ENCODE data around the gene SPATA25. TPM values are rescaled to one million over a fixed set of nuclear protein-coding genes. Genes with fewer than 3 reads are reported as not detected.
"Not testable (repeated sequence)": the region's sequence is repeated elsewhere in the genome, so short reads cannot be mapped to it uniquely, and the experiment has no call there.

The SPATA25 gene
- total RNA-seq: 3.1 TPM
- polyA plus RNA-seq: 5.1 TPM
- long read RNA-seq, donor 1: 0 reads
- long read RNA-seq, donor 2, partial matches to known transcripts: 0 of 1 reads
- long read RNA-seq, donor 2, other reads (novel, unspliced or antisense): 0 of 1 reads
- long read RNA-seq, donor 3: 0 reads
- long read RNA-seq, donor 4: 0 reads
- long read RNA-seq, donor 5: 0 reads
- long read RNA-seq, donor 6: 0 reads
- long read RNA-seq, donor 7: 0 reads
- long read RNA-seq, donor 8: 0 reads
- long read RNA-seq, donor 9: 0 reads
- long read RNA-seq, donor 10: 0 reads

GRCh38 chr20:45887346-45887715 is at the start of gene SPATA25:
Gene SPATA25, minus strand, starts transcription at chr20:45887622. Its CDS starts 32 bp downstream, at chr20:45887590.
- H3K4me1 ChIP-seq (ENCODE audit: control insufficient read depth in 2 of 2, insufficient read depth in 2 of 2, low read length in 2 of 2): peaks cover 14 to 29% of the 10 kb centered on the region in 2 donors
- no peaks in the 10 kb centered on the region for H3K9me3 ChIP-seq (ENCODE audit: control insufficient read depth in 2 of 2, insufficient read depth in 1 of 2, low read length in 1 of 2)
- H3K27ac ChIP-seq (ENCODE audit: low read depth in 1 of 2, low read length in 1 of 2): no peak within 1 kb of the TSS
- H3K36me3 ChIP-seq (ENCODE audit: control insufficient read depth in 2 of 2, insufficient read depth in 2 of 2, low read length in 1 of 2): peaks cover 24 to 33% of the 10 kb centered on the region in 2 donors
- no peak for DNase-seq (ENCODE audit: low read depth in 6 of 9, low spot score in 9 of 9)
- no peak within 1 kb of the TSS for H3K4me3 ChIP-seq (ENCODE audit: low read length in 2 of 2)
- 96% methylated on average over 8 of the region's 8 CpGs for WGBS
- peaks cover 0 to 7% of the 10 kb centered on the region in 2 donors for H3K27me3 ChIP-seq (ENCODE audit: control insufficient read depth in 2 of 2, insufficient read depth in 1 of 2, low read length in 1 of 2)

GRCh38 chr20:45935416-45936046 is 48.1 kb upstream of the SPATA25 start:
- H3K27me3 ChIP-seq (ENCODE audit: control insufficient read depth in 2 of 2, insufficient read depth in 1 of 2, low read length in 1 of 2): no peaks in the 10 kb centered on the region
- peaks cover 36 to 38% of the 10 kb centered on the region in 2 donors for H3K36me3 ChIP-seq (ENCODE audit: control insufficient read depth in 2 of 2, insufficient read depth in 2 of 2, low read length in 1 of 2)
- no peaks in the 10 kb centered on the region for H3K9me3 ChIP-seq (ENCODE audit: control insufficient read depth in 2 of 2, insufficient read depth in 1 of 2, low read length in 1 of 2)
- WGBS: 15% methylated on average over 21 of the region's 21 CpGs
- H3K27ac ChIP-seq (ENCODE audit: low read depth in 1 of 2, low read length in 1 of 2): peak overlapping the region; percentile 79 to 93
- no peak for DNase-seq (ENCODE audit: low read depth in 6 of 9, low spot score in 9 of 9)
- H3K4me3 ChIP-seq (ENCODE audit: low read length in 2 of 2): peak overlapping the region; percentile 71 to 81
- peaks cover 4 to 16% of the 10 kb centered on the region in 2 donors for H3K4me1 ChIP-seq (ENCODE audit: control insufficient read depth in 2 of 2, insufficient read depth in 2 of 2, low read length in 2 of 2)

DNA sequence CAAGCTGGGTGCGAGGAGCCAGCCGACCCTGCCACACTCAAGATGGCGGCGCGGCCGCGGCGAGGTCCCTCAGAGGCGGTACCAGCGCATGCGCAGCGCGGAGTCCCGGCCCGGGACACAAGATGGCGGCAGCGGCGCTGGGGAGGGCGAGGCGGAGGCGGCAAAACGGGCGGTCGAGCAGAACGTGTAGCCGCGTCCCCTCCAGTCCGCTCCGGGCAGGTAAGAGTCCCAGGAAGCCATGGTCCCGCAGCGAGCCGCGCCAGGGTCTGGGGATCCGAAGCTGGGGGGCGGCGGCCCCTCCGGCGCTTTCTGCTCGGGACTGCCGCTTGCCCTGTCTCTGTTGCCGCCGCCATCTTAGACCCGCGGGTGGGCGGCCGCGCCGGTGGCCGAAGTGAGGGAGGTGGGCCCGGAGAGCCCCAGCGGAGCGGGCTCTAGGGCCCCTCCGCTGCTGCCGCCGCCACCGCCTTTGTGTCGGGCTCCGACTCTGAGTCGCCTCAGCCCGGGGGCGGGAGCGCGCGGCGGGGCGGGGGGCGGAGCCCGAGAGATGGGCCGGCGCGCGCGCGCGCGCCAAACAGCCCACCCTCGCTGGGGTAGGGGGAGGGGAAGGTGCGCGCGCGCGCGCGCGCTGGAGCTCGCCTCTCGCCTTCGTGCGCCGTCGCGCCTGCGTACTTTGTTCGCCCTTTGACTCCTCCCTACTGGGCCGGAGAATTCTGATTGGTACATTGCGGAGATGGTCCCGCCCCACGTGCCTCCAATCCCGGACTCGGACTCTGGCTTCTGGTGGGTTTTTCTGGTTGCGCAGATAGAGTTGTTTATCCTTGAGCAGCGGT is 47.4 kb upstream of the SPATA25 start, which contains the start of gene PCIF1:
Gene PCIF1, plus strand, starts transcription at position 98 of the 830 bp plus-strand sequence. CDS start 4,317 bp downstream, outside the sequence.
- under 1% methylated on average over 102 of the region's 102 CpGs for WGBS
- Histone ChIP-seq H3K27me3 (ENCODE audit: control insufficient read depth in 2 of 2, insufficient read depth in 1 of 2, low read length in 1 of 2) (no peaks in the 10 kb centered on the region), H3K27ac (ENCODE audit: low read depth in 1 of 2, low read length in 1 of 2) (peak within 1 kb of the TSS; percentile 98 to 99), H3K9me3 (ENCODE audit: control insufficient read depth in 2 of 2, insufficient read depth in 1 of 2, low read length in 1 of 2) (no peaks in the 10 kb centered on the region), H3K4me1 (ENCODE audit: control insufficient read depth in 2 of 2, insufficient read depth in 2 of 2, low read length in 2 of 2) (peaks cover 4 to 16% of the 10 kb centered on the region in 2 donors), H3K36me3 (ENCODE audit: control insufficient read depth in 2 of 2, insufficient read depth in 2 of 2, low read length in 1 of 2) (peaks cover 29 to 30% of the 10 kb centered on the region in 2 donors), H3K4me3 (ENCODE audit: low read length in 2 of 2) (peak within 1 kb of the TSS; percentile 79 to 81)
- DNase-seq (ENCODE audit: low read depth in 6 of 9, low spot score in 9 of 9): peak; percentile 96 to 100 (median 99)

- DNase-seq (ENCODE audit: low read depth in 6 of 9, low spot score in 9 of 9): peak in 3 of 9 donors; percentile 62 to 75 (median 65)
- H3K9me3 ChIP-seq (ENCODE audit: control insufficient read depth in 2 of 2, insufficient read depth in 1 of 2, low read length in 1 of 2): no peaks in the 10 kb centered on the region
- H3K4me1 ChIP-seq (ENCODE audit: control insufficient read depth in 2 of 2, insufficient read depth in 2 of 2, low read length in 2 of 2): peaks cover 4 to 16% of the 10 kb centered on the region in 2 donors
- no peaks in the 10 kb centered on the region for H3K27me3 ChIP-seq (ENCODE audit: control insufficient read depth in 2 of 2, insufficient read depth in 1 of 2, low read length in 1 of 2)
- under 1% methylated on average over 34 of the region's 34 CpGs for WGBS
- peak overlapping the region; percentile 92 to 99 for H3K27ac ChIP-seq (ENCODE audit: low read depth in 1 of 2, low read length in 1 of 2)
- peaks cover 22 to 24% of the 10 kb centered on the region in 2 donors for H3K36me3 ChIP-seq (ENCODE audit: control insufficient read depth in 2 of 2, insufficient read depth in 2 of 2, low read length in 1 of 2)
- peak overlapping the region; percentile 79 to 81 for H3K4me3 ChIP-seq (ENCODE audit: low read length in 2 of 2)
Observed at GRCh38 chr20:45934046-45934585, 46.7 kb upstream of the SPATA25 start.

DNA sequence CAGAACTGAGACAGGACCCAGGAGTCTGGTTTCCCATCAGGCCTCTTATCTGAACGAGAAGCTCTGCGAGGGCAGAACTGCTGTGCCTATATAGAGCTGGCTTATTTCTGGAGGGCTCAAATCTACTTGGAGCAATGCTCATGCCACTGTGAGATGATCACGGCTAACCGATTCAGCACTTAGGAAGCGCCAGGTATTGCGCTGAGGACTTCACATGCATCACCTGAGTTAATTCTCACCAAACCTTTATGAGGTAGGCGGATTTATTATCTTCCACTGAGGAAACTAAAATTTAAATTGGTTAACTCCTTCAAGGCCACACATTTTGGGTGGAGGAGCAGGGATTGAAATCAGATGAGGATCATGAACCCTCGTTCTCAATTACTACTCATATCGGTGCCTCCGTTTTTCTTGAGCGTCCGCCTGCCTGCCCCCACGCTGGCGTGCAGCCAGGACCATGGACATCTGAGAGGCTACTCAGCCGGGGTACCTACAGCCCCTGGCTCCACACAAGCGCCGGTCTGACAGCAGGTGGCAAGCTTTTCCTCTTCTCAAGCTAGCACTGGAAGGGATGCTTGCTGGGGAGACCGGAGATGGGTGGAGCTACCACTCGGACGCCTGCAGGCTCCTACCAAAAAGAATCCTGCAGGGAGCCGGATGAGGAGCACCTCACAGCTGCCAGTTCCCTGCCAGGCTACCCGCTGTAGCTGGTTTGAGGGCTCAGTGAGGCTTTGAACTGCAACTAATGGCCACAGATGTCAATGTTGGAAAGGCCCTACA is 46.0 kb upstream of the SPATA25 start:
- H3K36me3 ChIP-seq (ENCODE audit: control insufficient read depth in 2 of 2, insufficient read depth in 2 of 2, low read length in 1 of 2): peaks cover 15 to 17% of the 10 kb centered on the region in 2 donors
- no peaks in the 10 kb centered on the region for H3K27me3 ChIP-seq (ENCODE audit: control insufficient read depth in 2 of 2, insufficient read depth in 1 of 2, low read length in 1 of 2)
- DNase-seq (ENCODE audit: low read depth in 6 of 9, low spot score in 9 of 9): peak in 6 of 9 donors; percentile 55 to 85 (median 66)
- H3K9me3 ChIP-seq (ENCODE audit: control insufficient read depth in 2 of 2, insufficient read depth in 1 of 2, low read length in 1 of 2): no peaks in the 10 kb centered on the region
- peaks cover 4 to 16% of the 10 kb centered on the region in 2 donors for H3K4me1 ChIP-seq (ENCODE audit: control insufficient read depth in 2 of 2, insufficient read depth in 2 of 2, low read length in 2 of 2)
- WGBS: 32% methylated on average over 22 of the region's 22 CpGs
- peak overlapping the region; percentile 92 to 99 for H3K27ac ChIP-seq (ENCODE audit: low read depth in 1 of 2, low read length in 1 of 2)
- peak overlapping the region; percentile 79 to 81 for H3K4me3 ChIP-seq (ENCODE audit: low read length in 2 of 2)

DNA sequence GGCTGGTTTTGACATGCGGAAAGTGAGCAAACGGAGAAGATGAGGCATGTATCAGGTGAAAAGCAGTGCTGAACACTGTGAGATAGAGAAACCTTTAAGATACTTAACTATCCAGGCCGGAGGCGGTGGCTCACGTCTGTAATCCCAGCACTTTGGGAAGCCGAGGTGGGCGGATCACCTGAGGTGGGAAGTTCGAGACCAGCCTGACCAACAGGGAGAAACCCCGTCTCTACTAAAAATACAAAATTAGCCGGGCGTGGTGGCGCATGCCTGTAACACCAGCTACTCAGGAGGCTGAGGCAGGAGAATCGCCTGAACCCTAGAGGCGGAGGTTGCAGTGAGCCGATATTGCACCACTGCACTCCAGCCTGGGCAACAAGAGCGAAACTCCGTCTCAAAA is 44.3 kb upstream of the SPATA25 start:
- peaks cover 4 to 16% of the 10 kb centered on the region in 2 donors for H3K4me1 ChIP-seq (ENCODE audit: control insufficient read depth in 2 of 2, insufficient read depth in 2 of 2, low read length in 2 of 2)
- not testable (repeated sequence) for H3K36me3 ChIP-seq (ENCODE audit: control insufficient read depth in 2 of 2, insufficient read depth in 2 of 2, low read length in 1 of 2); DNase-seq (ENCODE audit: low read depth in 6 of 9, low spot score in 9 of 9); H3K27me3 ChIP-seq (ENCODE audit: control insufficient read depth in 2 of 2, insufficient read depth in 1 of 2, low read length in 1 of 2); H3K27ac ChIP-seq (ENCODE audit: low read depth in 1 of 2, low read length in 1 of 2); H3K9me3 ChIP-seq (ENCODE audit: control insufficient read depth in 2 of 2, insufficient read depth in 1 of 2, low read length in 1 of 2); H3K4me3 ChIP-seq (ENCODE audit: low read length in 2 of 2)
- WGBS: 98% methylated on average over 17 of the region's 17 CpGs

GRCh38 chr20:45927071-45927878 is 39.9 kb upstream of the SPATA25 start:
- 95% methylated on average over 14 of the region's 14 CpGs for WGBS
- H3K27ac ChIP-seq (ENCODE audit: low read depth in 1 of 2, low read length in 1 of 2): no peak overlapping the region
- DNase-seq (ENCODE audit: low read depth in 6 of 9, low spot score in 9 of 9): no peak
- no peaks in the 10 kb centered on the region for H3K9me3 ChIP-seq (ENCODE audit: control insufficient read depth in 2 of 2, insufficient read depth in 1 of 2, low read length in 1 of 2)
- peaks cover 0 to 3% of the 10 kb centered on the region in 2 donors for H3K27me3 ChIP-seq (ENCODE audit: control insufficient read depth in 2 of 2, insufficient read depth in 1 of 2, low read length in 1 of 2)
- H3K36me3 ChIP-seq (ENCODE audit: control insufficient read depth in 2 of 2, insufficient read depth in 2 of 2, low read length in 1 of 2): no peaks in the 10 kb centered on the region
- H3K4me3 ChIP-seq (ENCODE audit: low read length in 2 of 2): no peak overlapping the region
- peaks cover 0 to 3% of the 10 kb centered on the region in 2 donors for H3K4me1 ChIP-seq (ENCODE audit: control insufficient read depth in 2 of 2, insufficient read depth in 2 of 2, low read length in 2 of 2)

GRCh38 chr20:45926731-45927070 is 39.3 kb upstream of the SPATA25 start:
- WGBS: over 99% methylated on average over 2 of the region's 2 CpGs
- Histone ChIP-seq H3K9me3 (ENCODE audit: control insufficient read depth in 2 of 2, insufficient read depth in 1 of 2, low read length in 1 of 2) (no peaks in the 10 kb centered on the region), H3K36me3 (ENCODE audit: control insufficient read depth in 2 of 2, insufficient read depth in 2 of 2, low read length in 1 of 2) (no peaks in the 10 kb centered on the region), H3K4me3 (ENCODE audit: low read length in 2 of 2) (no peak overlapping the region), H3K27me3 (ENCODE audit: control insufficient read depth in 2 of 2, insufficient read depth in 1 of 2, low read length in 1 of 2) (peaks cover 0 to 3% of the 10 kb centered on the region in 2 donors), H3K27ac (ENCODE audit: low read depth in 1 of 2, low read length in 1 of 2) (no peak overlapping the region), H3K4me1 (ENCODE audit: control insufficient read depth in 2 of 2, insufficient read depth in 2 of 2, low read length in 2 of 2) (peaks cover 0 to 3% of the 10 kb centered on the region in 2 donors)
- no peak for DNase-seq (ENCODE audit: low read depth in 6 of 9, low spot score in 9 of 9)
